NCI-H748 (cell line): ENCODE results near the gene SPRN.
"Not testable (repeated sequence)": the region's sequence is repeated elsewhere in the genome, so short reads cannot be mapped to it uniquely, and the experiment has no call there.

ENCODE experiments used
- DNase-seq: peaks from one replicate; lab custom pipeline; 2025; ENCODE audit not compliant: unreplicated experiment; lab: John Stamatoyannopoulos, UW

Gene SPRN

GRCh38 chr10:133440633-133441285, 16.3 kb upstream of the SPRN start:
- no peak for DNase-seq

- DNase-seq = no peak
These were observed 15.4 kb upstream of the SPRN start for GRCh38 chr10:133439517-133440461.

- peak; percentile 2 for DNase-seq
These were observed 14.4 kb upstream of the SPRN start for GRCh38 chr10:133438711-133439273.

- DNase-seq = not testable (repeated sequence)
These were observed 8.4 kb upstream of the SPRN start for GRCh38 chr10:133432789-133433188.

- DNase-seq = not testable (repeated sequence)
These were observed 7.6 kb upstream of the SPRN start for GRCh38 chr10:133431888-133432613.

DNA sequence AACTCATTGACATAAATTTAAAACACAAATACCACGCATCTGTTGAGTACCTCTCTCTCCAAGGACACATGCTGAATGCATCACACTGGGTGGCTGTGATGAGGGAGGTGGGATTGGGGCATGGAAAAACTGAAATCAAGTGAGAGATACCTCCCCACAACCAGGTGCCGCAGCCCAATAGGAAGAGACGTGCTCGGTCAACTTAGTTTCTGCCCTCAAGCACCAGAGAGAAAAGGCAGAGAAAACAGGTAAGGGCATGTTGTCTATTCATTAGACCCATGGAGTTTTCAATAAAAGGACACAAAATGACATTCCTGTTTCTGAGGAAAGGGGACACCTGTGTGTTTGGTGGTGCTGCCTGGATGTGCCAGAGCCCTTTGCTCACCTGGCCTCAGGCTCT, 5.1 kb upstream of the SPRN start:
- DNase-seq = not testable (repeated sequence)

- DNase-seq = not testable (repeated sequence)
These were observed 323 bp downstream of the SPRN start for GRCh38 chr10:133424102-133424501.

GRCh38 chr10:133422807-133423771, 1.3 kb downstream of the SPRN start:
- peak; percentile 31 for DNase-seq

GRCh38 chr10:133422223-133422806, 2.1 kb downstream of the SPRN start:
- DNase-seq = no peak

DNA sequence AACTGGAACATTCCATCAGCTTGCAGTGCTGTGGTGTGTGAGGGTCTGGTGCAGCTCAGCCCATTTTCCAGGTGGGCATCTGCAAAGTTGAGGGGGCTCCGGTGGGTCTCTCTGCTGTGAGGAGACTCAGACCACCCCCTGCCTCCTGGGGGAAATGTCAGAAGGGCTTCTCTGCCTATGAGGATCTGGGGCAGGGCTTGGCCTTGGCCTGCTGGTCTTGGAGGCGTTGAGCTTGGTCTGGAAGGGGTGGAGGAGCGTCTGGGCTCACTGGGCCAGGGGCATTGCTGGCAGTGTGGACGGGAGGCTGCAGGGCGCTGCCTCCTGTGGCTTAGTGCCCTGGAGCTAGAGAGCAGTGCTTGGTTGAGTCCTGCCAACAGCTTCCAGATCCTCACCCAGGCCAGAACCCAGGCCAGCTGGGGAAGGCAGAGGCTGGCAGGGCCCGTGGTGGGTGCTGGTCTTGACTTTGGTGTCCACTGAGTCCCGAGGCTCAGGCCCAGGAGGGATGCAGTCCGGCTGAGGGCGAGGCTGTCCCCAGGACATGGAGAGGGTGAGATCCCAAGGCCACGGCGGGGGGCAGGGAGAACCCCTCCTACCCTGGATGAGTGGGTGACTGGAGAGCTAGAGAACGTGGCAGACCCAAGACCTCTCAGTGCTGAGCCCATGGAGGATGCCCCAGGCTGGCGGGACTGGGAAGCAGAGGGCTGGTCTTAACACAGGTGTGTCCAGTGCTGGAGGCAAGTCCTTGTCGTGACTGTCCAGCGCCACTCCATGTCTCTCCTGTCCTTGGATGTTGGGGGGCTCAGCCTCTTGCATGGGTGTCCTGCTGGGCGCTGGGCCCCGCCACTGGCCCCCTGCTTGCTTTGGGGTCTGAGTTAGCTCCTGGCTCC, 2.8 kb downstream of the SPRN start:
- no peak for DNase-seq

- DNase-seq = no peak
These were observed 3.8 kb downstream of the SPRN start for GRCh38 chr10:133420579-133420978.

GRCh38 chr10:133420028-133420427, 4.4 kb downstream of the SPRN start:
- DNase-seq = no peak

GRCh38 chr10:133419211-133419950, 5.0 kb downstream of the SPRN start:
- DNase-seq = no peak

- no peak for DNase-seq
These were observed 6.0 kb downstream of the SPRN start for GRCh38 chr10:133418289-133418993.

GRCh38 chr10:133415752-133416151, 8.7 kb downstream of the SPRN start:
- DNase-seq = no peak

DNA sequence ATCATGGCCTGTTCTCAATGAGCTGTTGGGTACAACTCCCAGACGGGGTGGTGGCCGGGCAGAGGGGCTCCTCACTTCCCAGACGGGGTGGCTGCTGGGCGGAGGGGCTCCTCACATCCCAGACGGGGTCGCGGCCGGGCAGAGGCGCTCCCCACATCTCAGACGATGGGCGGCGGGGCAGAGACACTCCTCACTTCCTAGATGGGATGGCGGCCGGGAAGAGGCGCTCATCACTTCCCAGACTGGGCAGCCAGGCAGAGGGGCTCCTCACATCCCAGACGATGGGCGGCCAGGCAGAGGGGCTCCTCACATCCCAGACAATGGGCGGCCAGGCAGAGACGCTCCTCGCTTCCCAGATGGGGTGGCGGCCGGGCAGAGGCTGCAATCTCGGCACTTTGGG, 10.0 kb downstream of the SPRN start:
- not testable (repeated sequence) for DNase-seq

DNA sequence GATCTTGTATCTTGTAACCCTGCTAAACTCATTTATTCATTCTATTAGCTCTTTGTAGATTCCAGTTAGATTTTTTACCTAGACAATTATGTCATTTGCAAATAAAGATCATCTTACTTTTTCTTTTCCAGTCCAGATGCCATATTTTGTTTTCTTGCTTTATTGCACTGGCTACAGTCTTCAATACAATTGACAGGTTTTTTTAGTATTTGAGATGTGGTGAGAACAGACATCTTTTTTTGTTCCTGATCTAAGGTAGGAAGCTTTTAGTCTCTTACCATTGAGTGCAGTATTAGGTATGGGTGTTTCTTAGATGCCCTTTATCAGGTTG, 12.1 kb downstream of the SPRN start:
- no peak for DNase-seq
